Measurements from ENCODE around the gene LMBR1.

DNA sequence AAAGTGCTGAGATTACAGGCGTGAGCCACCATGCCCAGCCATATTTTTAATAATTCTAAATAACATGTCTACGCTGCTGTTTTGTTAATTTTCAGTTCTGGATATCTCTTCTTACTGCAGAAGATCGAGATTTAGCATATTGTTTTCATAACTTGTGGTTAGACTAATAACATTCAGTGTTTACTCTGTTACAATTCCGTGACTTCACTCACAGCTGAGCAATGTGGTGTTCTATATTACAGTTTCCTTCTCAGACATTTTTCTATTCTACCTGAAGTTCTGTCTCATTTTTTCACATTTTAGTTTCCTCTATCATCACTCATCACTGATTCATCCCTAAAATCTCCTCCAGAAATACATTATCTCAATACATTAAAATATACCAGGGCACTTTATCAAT is 241.5 kb downstream of the LMBR1 start:
- TF ChIP-seq ZBTB7A (IDR thresholded peaks at IDR 0.05; ENCODE audit: low read depth) (no peak), REST (IDR thresholded peaks at IDR 0.05; ENCODE audit: low read depth) (no peak), MAX (IDR thresholded peaks at IDR 0.05) (no peak), YY1 (IDR thresholded peaks at IDR 0.05; ENCODE audit: low read depth) (no peak), TAF1 (IDR thresholded peaks at IDR 0.05; ENCODE audit: low read depth) (no peak), TCF12 (IDR thresholded peaks at IDR 0.05; ENCODE audit: low read depth) (no peak), EP300 (IDR thresholded peaks at IDR 0.05; ENCODE audit: borderline replicate concordance) (no peak)
